ENCODE data around the gene B4GAT1. TPM values are rescaled to one million over a fixed set of nuclear protein-coding genes. Genes with fewer than 3 reads are reported as not detected.
A peak's percentile ranks its signal among the peaks of the same experiment; 100 is the strongest.

The B4GAT1 gene
- total and polyA plus RNA-seq, 10 donors: 4.3 to 23.4 (median 10.5) TPM

- intact Hi-C loops (cut with DNase I; ENCODE audit: low total_unique reads): no loop called here
- WGBS, 5 donors: 72 to 89% (median 84%) methylated on average over 29 to 52 of the region's 52 CpGs
- H3K27ac ChIP-seq: peak overlapping the region in 7 of 8 donors; percentile 66 to 91 (median 82)
- DNase-seq: peak; percentile 79
- peak overlapping the region in 7 of 8 donors; percentile 10 to 54 (median 28) for H3K4me3 ChIP-seq
- H3K36me3 ChIP-seq: no peaks in the 10 kb centered on the region
- peaks cover 19 to 83% (median 53%) of the 10 kb centered on the region in 6 donors for H3K4me1 ChIP-seq
- peaks cover 0 to 26% (median 0%) of the 10 kb centered on the region in 7 donors for H3K27me3 ChIP-seq (replicated peaks in 1 of 7)
- H3K9me3 ChIP-seq: no peaks in the 10 kb centered on the region
- peak in 2 of 3 donors; percentile 37 to 56 for TF ChIP-seq POLR2AphosphoS5 (IDR thresholded peaks at IDR 0.05)
- no peak for TF ChIP-seq POLR2A (IDR thresholded peaks at IDR 0.05)
- TF ChIP-seq CTCF (IDR thresholded peaks at IDR 0.05 in 8 of 11, conservative IDR thresholded peaks at IDR 0.05 in 3 of 11): no peak
Measured at GRCh38 chr11:66315921-66316811, 31.3 kb downstream of the B4GAT1 start.

- intact Hi-C loops (cut with DNase I; ENCODE audit: low total_unique reads): no loop called here
- no peak for DNase-seq
- Histone ChIP-seq H3K36me3 (no peaks in the 10 kb centered on the region), H3K27me3 (replicated peaks in 1 of 7) (peaks cover 0 to 26% (median 0%) of the 10 kb centered on the region in 7 donors), H3K9me3 (no peaks in the 10 kb centered on the region), H3K27ac (peak overlapping the region in 3 of 8 donors; percentile 85 to 93 (median 91)), H3K4me3 (peak overlapping the region in 3 of 8 donors; percentile 23 to 41 (median 28)), H3K4me1 (peaks cover 19 to 84% (median 53%) of the 10 kb centered on the region in 6 donors)
- 85 to 93% (median 91%) methylated on average over 14 of the region's 14 CpGs for WGBS, 5 donors
- TF ChIP-seq POLR2AphosphoS5 (IDR thresholded peaks at IDR 0.05) (no peak), POLR2A (IDR thresholded peaks at IDR 0.05) (no peak), CTCF (IDR thresholded peaks at IDR 0.05 in 8 of 11, conservative IDR thresholded peaks at IDR 0.05 in 3 of 11) (no peak)
Measured at GRCh38 chr11:66315498-66315885, 31.9 kb downstream of the B4GAT1 start.

GRCh38 chr11:66314561-66315497 is 32.6 kb downstream of the B4GAT1 start:
- Histone ChIP-seq H3K36me3 (no peaks in the 10 kb centered on the region), H3K4me3 (no peak overlapping the region), H3K27ac (peak overlapping the region in 4 of 8 donors; percentile 83 to 93 (median 92)), H3K27me3 (replicated peaks in 1 of 7) (peaks cover 0 to 26% (median 0%) of the 10 kb centered on the region in 7 donors), H3K4me1 (peaks cover 19 to 84% (median 53%) of the 10 kb centered on the region in 6 donors), H3K9me3 (no peaks in the 10 kb centered on the region)
- no peak for DNase-seq
- TF ChIP-seq CTCF (IDR thresholded peaks at IDR 0.05 in 8 of 11, conservative IDR thresholded peaks at IDR 0.05 in 3 of 11): no peak
- TF ChIP-seq POLR2A (IDR thresholded peaks at IDR 0.05): no peak
- TF ChIP-seq POLR2AphosphoS5 (IDR thresholded peaks at IDR 0.05): no peak
- intact Hi-C loops (cut with DNase I; ENCODE audit: low total_unique reads): loop anchor here (5.0 kb wide), 1 partner anchor 72 kb away; no protein-coding TSS in a partner anchor
- 85 to 89% (median 87%) methylated on average over 11 to 17 of the region's 17 CpGs for WGBS, 5 donors

Measured in spleen (tissue), 11 donors.